Measurements from ENCODE around the gene AP3D1. TPM values are rescaled to one million over a fixed set of nuclear protein-coding genes. Genes with fewer than 3 reads are reported as not detected.

Gene AP3D1
- total RNA-seq, 1 donor from 2014 or later = 169 TPM

DNA sequence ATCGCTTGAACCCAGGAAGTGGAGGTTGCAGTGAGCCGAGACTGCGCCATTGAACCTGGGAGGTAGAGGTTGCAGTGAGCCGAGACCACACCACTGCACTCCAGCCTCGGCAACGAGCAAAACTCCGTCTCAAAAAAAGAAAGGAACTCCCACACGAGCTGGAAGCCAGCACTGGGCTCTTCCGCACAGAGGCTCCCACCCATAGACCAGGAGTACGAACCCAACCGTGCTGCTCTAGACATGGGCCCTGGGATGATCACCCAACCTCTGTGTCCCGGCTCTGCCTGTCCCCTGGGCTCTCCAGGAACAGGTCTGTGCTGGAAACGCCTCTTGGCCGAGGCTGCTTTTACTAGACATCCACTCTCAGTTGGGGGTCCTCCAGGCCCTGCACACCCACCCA lies 24.4 kb upstream of the AP3D1 start:
- H3K27ac Mint-ChIP-seq (ENCODE audit: unreplicated experiment) = no peak overlapping the region
- H3K36me3 Mint-ChIP-seq (ENCODE audit: low read depth, unreplicated experiment) = no peaks in the 10 kb centered on the region
- no peaks in the 10 kb centered on the region for H3K9me3 Mint-ChIP-seq (ENCODE audit: unreplicated experiment)
- H3K4me1 Mint-ChIP-seq (ENCODE audit: unreplicated experiment) = peaks cover 24% of the 10 kb centered on the region
- no peaks in the 10 kb centered on the region for H3K27me3 Mint-ChIP-seq (ENCODE audit: unreplicated experiment)
- no peak for DNase-seq (ENCODE audit: low spot score)
- no peak for TF ChIP-seq CTCF (IDR thresholded peaks at IDR 0.05; ENCODE audit: unreplicated experiment)
- H3K4me3 Mint-ChIP-seq (ENCODE audit: unreplicated experiment) = no peak overlapping the region

- Mint-ChIP-seq H3K27ac (ENCODE audit: unreplicated experiment) (peak overlapping the region; percentile 81), H3K4me3 (ENCODE audit: unreplicated experiment) (no peak overlapping the region), H3K36me3 (ENCODE audit: low read depth, unreplicated experiment) (no peaks in the 10 kb centered on the region), H3K9me3 (ENCODE audit: unreplicated experiment) (no peaks in the 10 kb centered on the region), H3K4me1 (ENCODE audit: unreplicated experiment) (peaks cover 33% of the 10 kb centered on the region), H3K27me3 (ENCODE audit: unreplicated experiment) (peaks cover 2% of the 10 kb centered on the region)
- no peak for TF ChIP-seq CTCF (IDR thresholded peaks at IDR 0.05; ENCODE audit: unreplicated experiment)
- no peak for DNase-seq (ENCODE audit: low spot score)
Measured at GRCh38 chr19:2173767-2174577, 22.6 kb upstream of the AP3D1 start.

GRCh38 chr19:2173388-2173766 lies 22.0 kb upstream of the AP3D1 start:
- TF ChIP-seq CTCF (IDR thresholded peaks at IDR 0.05; ENCODE audit: unreplicated experiment) = no peak
- Mint-ChIP-seq H3K27ac (ENCODE audit: unreplicated experiment) (peak overlapping the region; percentile 74), H3K4me1 (ENCODE audit: unreplicated experiment) (peaks cover 33% of the 10 kb centered on the region), H3K27me3 (ENCODE audit: unreplicated experiment) (peaks cover 2% of the 10 kb centered on the region), H3K36me3 (ENCODE audit: low read depth, unreplicated experiment) (no peaks in the 10 kb centered on the region), H3K9me3 (ENCODE audit: unreplicated experiment) (no peaks in the 10 kb centered on the region), H3K4me3 (ENCODE audit: unreplicated experiment) (no peak overlapping the region)
- no peak for DNase-seq (ENCODE audit: low spot score)

DNA sequence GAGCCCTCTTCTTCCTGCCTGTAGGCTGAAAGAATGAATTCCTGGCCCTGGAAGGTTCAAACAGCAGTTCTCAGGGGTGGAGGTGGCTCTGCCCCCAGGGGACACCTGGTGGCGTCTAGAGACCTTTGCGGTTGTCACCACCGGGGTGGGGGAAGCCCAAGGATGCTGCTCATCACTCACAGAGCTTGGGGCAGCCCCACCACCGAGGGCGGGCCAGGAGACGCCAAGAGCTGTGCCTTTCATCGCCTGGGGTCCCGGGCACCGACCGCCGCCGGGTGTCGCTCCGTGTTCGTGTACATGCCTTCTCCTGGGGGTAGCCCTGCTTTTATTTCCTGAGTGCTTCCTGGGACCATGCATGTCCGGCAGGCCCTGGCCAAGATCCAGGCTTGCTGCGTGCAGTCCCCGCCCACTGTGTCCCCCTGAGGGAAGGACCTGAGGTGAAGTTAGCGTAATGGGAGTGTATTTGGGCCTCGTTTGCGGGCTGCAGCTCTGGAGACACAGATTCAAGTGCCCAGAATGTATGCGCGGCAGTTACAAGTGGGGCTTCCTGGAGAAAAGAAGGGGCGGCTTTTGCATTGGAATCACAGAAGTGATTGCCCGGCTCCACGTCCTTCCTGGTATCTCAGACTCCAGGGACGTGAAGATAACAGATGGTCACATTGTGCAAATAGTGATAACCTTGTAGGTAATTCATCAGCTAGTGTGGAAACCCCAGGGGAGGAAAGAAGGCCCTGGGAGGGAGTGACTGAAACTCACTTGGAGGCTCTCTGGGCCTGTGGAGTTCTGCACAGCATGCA lies 20.2 kb upstream of the AP3D1 start:
- H3K27ac Mint-ChIP-seq (ENCODE audit: unreplicated experiment) = peak overlapping the region; percentile 86
- H3K4me3 Mint-ChIP-seq (ENCODE audit: unreplicated experiment) = no peak overlapping the region
- H3K9me3 Mint-ChIP-seq (ENCODE audit: unreplicated experiment) = no peaks in the 10 kb centered on the region
- H3K4me1 Mint-ChIP-seq (ENCODE audit: unreplicated experiment) = peaks cover 33% of the 10 kb centered on the region
- TF ChIP-seq CTCF (IDR thresholded peaks at IDR 0.05; ENCODE audit: unreplicated experiment) = no peak
- no peaks in the 10 kb centered on the region for H3K36me3 Mint-ChIP-seq (ENCODE audit: low read depth, unreplicated experiment)
- DNase-seq (ENCODE audit: low spot score) = peak; percentile 14
- H3K27me3 Mint-ChIP-seq (ENCODE audit: unreplicated experiment) = peaks cover 4% of the 10 kb centered on the region

- no peak overlapping the region for H3K4me3 Mint-ChIP-seq (ENCODE audit: unreplicated experiment)
- H3K4me1 Mint-ChIP-seq (ENCODE audit: unreplicated experiment) = peaks cover 33% of the 10 kb centered on the region
- peak overlapping the region; percentile 72 for H3K27ac Mint-ChIP-seq (ENCODE audit: unreplicated experiment)
- no peaks in the 10 kb centered on the region for H3K9me3 Mint-ChIP-seq (ENCODE audit: unreplicated experiment)
- H3K36me3 Mint-ChIP-seq (ENCODE audit: low read depth, unreplicated experiment) = no peaks in the 10 kb centered on the region
- DNase-seq (ENCODE audit: low spot score) = no peak
- peaks cover 7% of the 10 kb centered on the region for H3K27me3 Mint-ChIP-seq (ENCODE audit: unreplicated experiment)
- TF ChIP-seq CTCF (IDR thresholded peaks at IDR 0.05; ENCODE audit: unreplicated experiment) = no peak
Measured at GRCh38 chr19:2170987-2171348, 19.6 kb upstream of the AP3D1 start.

Data from endothelial cell (in vitro differentiated cells).